ENCODE results near the gene FFAR1.

GRCh38 chr19:35381926-35382325, 34.2 kb downstream of the FFAR1 start:
- TF ChIP-seq EZH2 (IDR thresholded peaks at IDR 0.05; ENCODE audit: low read length, missing control alignments) = no peak
- no peak for TF ChIP-seq CTCF (conservative IDR thresholded peaks at IDR 0.05 in 1 of 2, IDR thresholded peaks at IDR 0.05 in 1 of 2; ENCODE audit: low read depth in 1 of 2, low read length in 2 of 2)

Measured in fibroblast of lung (primary cell).